Neural cell (in vitro differentiated cells): Measurements from ENCODE around the gene PLD1.

Experiments
- EP300 ChIP-seq: fragments of 450-650 bp; conservative IDR thresholded peaks from 2 replicates; pipeline ENCODE4 v1.6.1; 2014; ENCODE audit warnings: antibody characterized with exemption, mild to moderate bottlenecking, moderate library complexity; ENCODE audit not compliant: poor library complexity, severe bottlenecking
- EZH2 ChIP-seq: fragments of 200-600, 300-800 bp; shearing (Covaris generic), sonication (generic); IDR thresholded peaks from 2 replicates; pipeline ENCODE4 v1.6.1; 2014; ENCODE audit warnings: antibody characterized with exemption, low read length, borderline replicate concordance, mild to moderate bottlenecking; ENCODE audit not compliant: insufficient read depth, poor library complexity, severe bottlenecking
- MXI1 ChIP-seq: fragments of 450-650 bp; conservative IDR thresholded peaks from 2 replicates; pipeline ENCODE4 v1.6.1; 2014; ENCODE audit warnings: antibody characterized with exemption, mild to moderate bottlenecking; ENCODE audit not compliant: poor library complexity, severe bottlenecking
- POLR2AphosphoS5 ChIP-seq: IDR thresholded peaks from 2 replicates; pipeline ENCODE4 v1.6.1; 2012
- RAD21 ChIP-seq: fragments of 450-650 bp; conservative IDR thresholded peaks from 2 replicates; pipeline ENCODE4 v1.6.1; 2014; ENCODE audit warnings: antibody characterized with exemption, mild to moderate bottlenecking, moderate library complexity
- SMC3 ChIP-seq: fragments of 450-650 bp; conservative IDR thresholded peaks from 2 replicates; pipeline ENCODE4 v1.6.1; 2014; ENCODE audit warnings: antibody characterized with exemption, mild to moderate bottlenecking, moderate library complexity; ENCODE audit not compliant: poor library complexity
- TAF1 ChIP-seq: IDR thresholded peaks from 2 replicates; pipeline ENCODE4 v1.6.1; 2012; ENCODE audit warnings: low read depth
- TF ChIP-seq, protein P1 (sequence below): fragments of 450-650 bp; IDR thresholded peaks from 2 replicates; pipeline ENCODE4 v1.5.1; 2014; ENCODE audit warnings: antibody characterized with exemption, mild to moderate bottlenecking, moderate library complexity; ENCODE audit not compliant: poor library complexity, severe bottlenecking
- TF ChIP-seq, protein P2 (sequence below): IDR thresholded peaks from 2 replicates; pipeline ENCODE4 v1.6.1; 2012; ENCODE audit warnings: borderline replicate concordance

DNA sequence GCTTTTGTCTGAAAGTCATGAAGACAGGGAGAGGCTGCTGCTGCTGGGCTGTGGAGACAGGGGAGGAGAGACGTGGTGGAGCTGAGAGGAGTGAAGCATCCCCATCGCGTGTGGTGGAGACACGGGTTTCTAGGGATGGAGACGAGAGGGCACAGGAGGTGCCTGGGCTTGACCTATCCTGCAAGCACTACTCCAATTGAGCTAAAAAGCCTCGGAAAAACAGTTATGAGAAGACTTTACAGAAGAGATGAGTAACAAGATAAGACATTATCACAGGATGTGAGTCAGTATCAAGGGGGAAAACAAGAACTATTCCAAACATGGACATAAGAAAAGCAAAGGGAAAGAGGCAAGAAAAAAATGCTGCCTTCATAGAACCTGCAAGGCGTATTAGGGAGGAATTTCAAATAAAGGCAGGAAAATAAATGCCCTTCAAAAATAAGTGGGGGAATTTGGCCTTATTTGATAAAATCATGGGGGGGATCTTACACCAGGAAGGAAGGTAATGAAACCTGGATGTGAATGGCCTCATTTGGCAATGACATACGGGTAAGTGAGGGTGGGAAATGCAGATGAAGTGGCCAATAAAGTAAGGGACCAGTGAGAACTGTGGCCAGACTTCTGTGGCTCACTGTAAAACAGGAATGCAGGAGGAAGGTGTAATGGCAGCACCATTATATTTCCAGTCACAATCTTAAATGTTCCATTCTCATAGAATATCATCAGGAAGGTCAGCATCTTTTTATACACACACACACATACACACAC, 97.9 kb downstream of the PLD1 start:
- TF ChIP-seq, protein P1, sequence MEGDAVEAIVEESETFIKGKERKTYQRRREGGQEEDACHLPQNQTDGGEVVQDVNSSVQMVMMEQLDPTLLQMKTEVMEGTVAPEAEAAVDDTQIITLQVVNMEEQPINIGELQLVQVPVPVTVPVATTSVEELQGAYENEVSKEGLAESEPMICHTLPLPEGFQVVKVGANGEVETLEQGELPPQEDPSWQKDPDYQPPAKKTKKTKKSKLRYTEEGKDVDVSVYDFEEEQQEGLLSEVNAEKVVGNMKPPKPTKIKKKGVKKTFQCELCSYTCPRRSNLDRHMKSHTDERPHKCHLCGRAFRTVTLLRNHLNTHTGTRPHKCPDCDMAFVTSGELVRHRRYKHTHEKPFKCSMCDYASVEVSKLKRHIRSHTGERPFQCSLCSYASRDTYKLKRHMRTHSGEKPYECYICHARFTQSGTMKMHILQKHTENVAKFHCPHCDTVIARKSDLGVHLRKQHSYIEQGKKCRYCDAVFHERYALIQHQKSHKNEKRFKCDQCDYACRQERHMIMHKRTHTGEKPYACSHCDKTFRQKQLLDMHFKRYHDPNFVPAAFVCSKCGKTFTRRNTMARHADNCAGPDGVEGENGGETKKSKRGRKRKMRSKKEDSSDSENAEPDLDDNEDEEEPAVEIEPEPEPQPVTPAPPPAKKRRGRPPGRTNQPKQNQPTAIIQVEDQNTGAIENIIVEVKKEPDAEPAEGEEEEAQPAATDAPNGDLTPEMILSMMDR, result no peak
- no peak for TF ChIP-seq EZH2
- TF ChIP-seq SMC3, result no peak
- no peak for TF ChIP-seq EP300
- no peak for TF ChIP-seq RAD21
- no peak for TF ChIP-seq POLR2AphosphoS5
- TF ChIP-seq, protein P2, sequence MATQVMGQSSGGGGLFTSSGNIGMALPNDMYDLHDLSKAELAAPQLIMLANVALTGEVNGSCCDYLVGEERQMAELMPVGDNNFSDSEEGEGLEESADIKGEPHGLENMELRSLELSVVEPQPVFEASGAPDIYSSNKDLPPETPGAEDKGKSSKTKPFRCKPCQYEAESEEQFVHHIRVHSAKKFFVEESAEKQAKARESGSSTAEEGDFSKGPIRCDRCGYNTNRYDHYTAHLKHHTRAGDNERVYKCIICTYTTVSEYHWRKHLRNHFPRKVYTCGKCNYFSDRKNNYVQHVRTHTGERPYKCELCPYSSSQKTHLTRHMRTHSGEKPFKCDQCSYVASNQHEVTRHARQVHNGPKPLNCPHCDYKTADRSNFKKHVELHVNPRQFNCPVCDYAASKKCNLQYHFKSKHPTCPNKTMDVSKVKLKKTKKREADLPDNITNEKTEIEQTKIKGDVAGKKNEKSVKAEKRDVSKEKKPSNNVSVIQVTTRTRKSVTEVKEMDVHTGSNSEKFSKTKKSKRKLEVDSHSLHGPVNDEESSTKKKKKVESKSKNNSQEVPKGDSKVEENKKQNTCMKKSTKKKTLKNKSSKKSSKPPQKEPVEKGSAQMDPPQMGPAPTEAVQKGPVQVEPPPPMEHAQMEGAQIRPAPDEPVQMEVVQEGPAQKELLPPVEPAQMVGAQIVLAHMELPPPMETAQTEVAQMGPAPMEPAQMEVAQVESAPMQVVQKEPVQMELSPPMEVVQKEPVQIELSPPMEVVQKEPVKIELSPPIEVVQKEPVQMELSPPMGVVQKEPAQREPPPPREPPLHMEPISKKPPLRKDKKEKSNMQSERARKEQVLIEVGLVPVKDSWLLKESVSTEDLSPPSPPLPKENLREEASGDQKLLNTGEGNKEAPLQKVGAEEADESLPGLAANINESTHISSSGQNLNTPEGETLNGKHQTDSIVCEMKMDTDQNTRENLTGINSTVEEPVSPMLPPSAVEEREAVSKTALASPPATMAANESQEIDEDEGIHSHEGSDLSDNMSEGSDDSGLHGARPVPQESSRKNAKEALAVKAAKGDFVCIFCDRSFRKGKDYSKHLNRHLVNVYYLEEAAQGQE, result no peak
- no peak for TF ChIP-seq TAF1
- no peak for TF ChIP-seq MXI1
